Nephron (organoid): Measurements from ENCODE around the gene TNNC2.
A peak's percentile ranks its signal among the peaks of the same experiment; 100 is the strongest.

ENCODE experiments used
- H3K27ac Mint-ChIP-seq, 3 experiments: 2 replicates each; pipeline ENCODE4 v1.8.0; 2020; ENCODE audit warnings: mixed read lengths in 3 of 3, mild to moderate bottlenecking in 2 of 3, moderate library complexity in 1 of 3
- H3K27me3 Mint-ChIP-seq: 2 replicates; pipeline ENCODE4 v1.8.0; 2021; ENCODE audit warnings: low read depth, mild to moderate bottlenecking, moderate library complexity, mixed read lengths
- H3K36me3 Mint-ChIP-seq: 2 replicates; pipeline ENCODE4 v1.8.0; 2020; ENCODE audit warnings: low read depth, mixed read lengths
- H3K4me1 Mint-ChIP-seq: 2 replicates; pipeline ENCODE4 v1.8.0; 2020; ENCODE audit warnings: mixed read lengths
- H3K4me3 Mint-ChIP-seq, 3 experiments: 2 replicates each; pipeline ENCODE4 v1.8.0; 2020; ENCODE audit warnings: mild to moderate bottlenecking in 3 of 3, mixed read lengths in 3 of 3, moderate library complexity in 2 of 3
- H3K9me3 Mint-ChIP-seq: 2 replicates; pipeline ENCODE4 v1.8.0; 2020; ENCODE audit warnings: mixed read lengths
- TF ChIP-seq, protein P1 (sequence below), 3 experiments: fragments of 200-600 bp; sonication (generic); IDR thresholded peaks; one replicate each; pipeline ENCODE4 v1.5.0; 2021; ENCODE audit warnings: antibody characterized with exemption in 3 of 3; ENCODE audit not compliant: unreplicated experiment in 3 of 3

TNNC2 gene

DNA sequence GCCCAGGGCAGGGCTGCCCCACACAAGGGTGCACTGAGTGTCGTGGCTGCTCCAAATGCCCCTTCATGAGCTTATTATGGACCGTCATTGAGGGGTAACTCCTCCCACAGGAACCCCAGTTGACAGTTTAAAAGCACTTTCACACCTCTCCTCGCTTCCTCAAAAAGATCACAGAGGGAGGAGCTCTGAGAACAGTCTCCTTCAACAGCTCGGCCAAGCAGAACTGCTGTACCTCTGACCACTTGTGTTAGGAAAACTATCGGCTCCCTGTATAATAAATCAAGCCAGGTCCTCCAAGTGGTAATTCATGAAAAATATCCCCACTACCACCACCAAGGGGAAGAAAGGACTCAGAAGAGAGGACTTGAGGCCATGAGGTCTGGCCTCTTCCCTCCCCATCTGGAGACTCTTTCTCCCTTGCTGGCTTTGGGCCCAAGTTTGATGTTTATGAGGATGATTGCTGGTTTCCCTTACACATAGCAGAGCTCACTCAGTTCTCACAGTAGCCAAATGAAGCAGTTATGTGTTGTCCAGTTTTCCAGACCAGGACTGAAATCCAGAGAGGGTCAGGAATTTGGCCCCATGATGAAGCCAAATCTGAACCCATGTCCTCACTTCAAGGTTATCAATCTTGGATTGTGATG, 15.2 kb upstream of the TNNC2 start:
- Mint-ChIP-seq H3K4me3 (no peak overlapping the region), H3K4me1 (peaks cover 13% of the 10 kb centered on the region), H3K27me3 (no peaks in the 10 kb centered on the region), H3K27ac (peak overlapping the region; percentile 14 to 61 (median 20)), H3K36me3 (peaks cover 38% of the 10 kb centered on the region), H3K9me3 (no peaks in the 10 kb centered on the region)
- TF ChIP-seq, protein P1, sequence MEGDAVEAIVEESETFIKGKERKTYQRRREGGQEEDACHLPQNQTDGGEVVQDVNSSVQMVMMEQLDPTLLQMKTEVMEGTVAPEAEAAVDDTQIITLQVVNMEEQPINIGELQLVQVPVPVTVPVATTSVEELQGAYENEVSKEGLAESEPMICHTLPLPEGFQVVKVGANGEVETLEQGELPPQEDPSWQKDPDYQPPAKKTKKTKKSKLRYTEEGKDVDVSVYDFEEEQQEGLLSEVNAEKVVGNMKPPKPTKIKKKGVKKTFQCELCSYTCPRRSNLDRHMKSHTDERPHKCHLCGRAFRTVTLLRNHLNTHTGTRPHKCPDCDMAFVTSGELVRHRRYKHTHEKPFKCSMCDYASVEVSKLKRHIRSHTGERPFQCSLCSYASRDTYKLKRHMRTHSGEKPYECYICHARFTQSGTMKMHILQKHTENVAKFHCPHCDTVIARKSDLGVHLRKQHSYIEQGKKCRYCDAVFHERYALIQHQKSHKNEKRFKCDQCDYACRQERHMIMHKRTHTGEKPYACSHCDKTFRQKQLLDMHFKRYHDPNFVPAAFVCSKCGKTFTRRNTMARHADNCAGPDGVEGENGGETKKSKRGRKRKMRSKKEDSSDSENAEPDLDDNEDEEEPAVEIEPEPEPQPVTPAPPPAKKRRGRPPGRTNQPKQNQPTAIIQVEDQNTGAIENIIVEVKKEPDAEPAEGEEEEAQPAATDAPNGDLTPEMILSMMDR (IDR thresholded peaks at IDR 0.05; ENCODE audit: unreplicated experiment in 3 of 3), result no peak

DNA sequence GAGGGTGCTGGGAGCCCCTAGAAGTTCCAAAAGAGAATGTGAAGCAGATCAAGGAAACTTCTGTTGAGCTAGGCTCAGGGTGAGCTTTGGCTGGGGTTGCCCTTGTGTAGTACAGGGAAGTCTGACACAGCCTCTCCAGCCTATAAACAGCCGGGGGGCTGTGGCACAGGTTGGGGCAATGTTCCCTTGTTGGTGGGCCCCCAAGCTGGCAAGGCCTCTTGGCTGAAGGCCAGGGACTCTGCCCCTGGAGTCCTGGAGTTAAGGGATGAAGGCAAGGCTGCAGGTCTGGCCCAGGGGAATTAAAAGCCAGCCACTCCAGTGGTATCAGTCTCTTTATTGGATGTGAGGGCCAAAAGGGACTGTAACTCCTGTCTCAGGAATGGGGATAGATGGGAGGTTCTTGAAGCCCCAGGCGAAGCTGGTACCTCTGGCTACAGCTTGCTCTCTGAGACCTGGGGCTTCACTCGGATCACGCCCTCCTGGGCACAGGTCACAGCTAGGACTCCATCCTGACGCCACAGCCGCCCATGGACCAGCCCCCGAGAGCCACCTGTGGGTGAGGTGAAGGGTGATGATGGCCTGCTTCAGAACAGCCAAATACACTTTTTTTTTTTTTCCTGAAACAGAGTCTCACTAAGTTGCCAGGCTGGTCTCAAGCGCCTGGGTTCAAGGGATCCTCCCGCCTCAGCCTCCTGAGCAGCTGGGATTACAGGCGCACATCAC, 14.5 kb upstream of the TNNC2 start:
- TF ChIP-seq, protein P1 (IDR thresholded peaks at IDR 0.05; ENCODE audit: unreplicated experiment in 3 of 3), result no peak
- peaks cover 20% of the 10 kb centered on the region for H3K4me1 Mint-ChIP-seq

DNA sequence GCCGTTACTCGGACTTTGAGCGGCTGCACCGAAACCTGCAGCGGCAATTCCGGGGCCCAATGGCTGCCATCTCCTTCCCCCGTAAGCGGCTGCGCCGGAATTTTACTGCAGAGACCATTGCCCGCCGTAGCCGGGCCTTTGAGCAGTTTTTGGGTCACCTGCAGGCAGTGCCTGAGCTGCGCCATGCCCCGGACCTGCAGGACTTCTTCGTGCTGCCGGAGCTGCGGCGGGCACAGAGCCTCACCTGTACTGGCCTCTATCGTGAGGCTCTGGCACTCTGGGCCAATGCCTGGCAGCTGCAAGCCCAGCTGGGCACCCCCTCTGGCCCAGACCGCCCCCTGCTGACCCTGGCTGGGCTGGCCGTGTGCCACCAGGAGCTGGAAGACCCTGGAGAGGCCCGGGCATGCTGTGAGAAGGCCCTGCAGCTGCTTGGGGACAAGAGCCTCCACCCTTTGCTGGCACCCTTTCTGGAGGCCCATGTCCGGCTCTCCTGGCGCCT, 13.6 kb upstream of the TNNC2 start:
- H3K4me3 Mint-ChIP-seq, result no peak overlapping the region
- H3K9me3 Mint-ChIP-seq, result no peaks in the 10 kb centered on the region
- TF ChIP-seq, protein P1 (IDR thresholded peaks at IDR 0.05; ENCODE audit: unreplicated experiment in 3 of 3), result no peak
- no peak overlapping the region for H3K27ac Mint-ChIP-seq
- peaks cover 25% of the 10 kb centered on the region for H3K4me1 Mint-ChIP-seq
- H3K27me3 Mint-ChIP-seq, result no peaks in the 10 kb centered on the region
- peaks cover 35% of the 10 kb centered on the region for H3K36me3 Mint-ChIP-seq

More for the DNA sequence above, 14.5 kb upstream of the TNNC2 start:
- Mint-ChIP-seq H3K27me3 (no peaks in the 10 kb centered on the region), H3K27ac (peak overlapping the region in 1 of 3 experiments; percentile 61), H3K4me3 (no peak overlapping the region), H3K36me3 (peaks cover 42% of the 10 kb centered on the region), H3K9me3 (no peaks in the 10 kb centered on the region)

DNA sequence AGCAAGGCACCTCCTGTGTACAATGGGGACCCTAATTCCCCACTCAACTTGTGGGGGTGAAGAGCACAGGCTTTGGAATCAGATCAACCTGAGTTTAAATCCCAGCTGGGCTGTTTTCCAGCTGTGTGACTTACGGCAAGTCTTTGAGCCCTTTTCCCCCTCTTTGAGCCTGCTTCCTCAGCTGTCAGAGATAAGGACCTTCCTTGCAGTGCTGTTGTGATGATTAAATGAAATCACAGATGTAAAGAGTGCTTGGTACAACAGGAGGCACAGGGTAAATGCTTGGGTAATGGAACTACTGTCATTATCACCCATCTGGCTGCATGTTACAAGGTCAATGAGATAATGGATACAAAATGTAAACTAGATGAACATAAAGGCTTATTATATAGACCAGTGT, 9.7 kb upstream of the TNNC2 start:
- Mint-ChIP-seq H3K4me1 (peaks cover 32% of the 10 kb centered on the region), H3K27ac (peak overlapping the region in 2 of 3 experiments; percentile 21 to 22), H3K9me3 (no peaks in the 10 kb centered on the region), H3K4me3 (peak overlapping the region; percentile 10 to 75 (median 32)), H3K27me3 (no peaks in the 10 kb centered on the region), H3K36me3 (peaks cover 11% of the 10 kb centered on the region)
- TF ChIP-seq, protein P1 (IDR thresholded peaks at IDR 0.05; ENCODE audit: unreplicated experiment in 3 of 3), result no peak

DNA sequence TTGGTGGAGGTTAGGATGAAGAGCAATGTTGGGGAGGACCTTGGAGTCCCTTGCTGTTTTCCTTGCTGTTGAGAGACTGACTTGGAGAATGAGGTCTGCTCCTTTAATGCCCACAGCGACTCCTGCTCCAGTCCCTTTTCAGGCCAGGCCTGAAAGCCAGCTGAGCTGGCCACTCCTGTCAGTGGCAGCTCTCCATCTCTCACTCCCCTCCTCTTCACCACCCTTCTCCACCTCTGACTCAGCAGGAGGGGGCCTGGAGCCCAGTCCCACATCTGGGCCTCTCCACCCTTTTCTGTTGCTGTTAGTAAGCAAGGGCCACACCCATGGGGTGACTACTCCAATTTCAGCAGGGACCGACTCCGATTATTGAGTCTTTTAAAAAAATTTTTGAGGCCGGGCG, 8.7 kb upstream of the TNNC2 start:
- peaks cover 6% of the 10 kb centered on the region for H3K36me3 Mint-ChIP-seq
- peaks cover 32% of the 10 kb centered on the region for H3K4me1 Mint-ChIP-seq
- TF ChIP-seq, protein P1 (IDR thresholded peaks at IDR 0.05; ENCODE audit: unreplicated experiment in 3 of 3), result no peak
- no peaks in the 10 kb centered on the region for H3K9me3 Mint-ChIP-seq
- H3K4me3 Mint-ChIP-seq, result peak overlapping the region; percentile 86 to 88 (median 86)
- no peaks in the 10 kb centered on the region for H3K27me3 Mint-ChIP-seq
- peak overlapping the region in 2 of 3 experiments; percentile 35 to 63 for H3K27ac Mint-ChIP-seq
